A673 (cell line): Measurements from ENCODE around the gene SPRING1. TPM values are rescaled to one million over a fixed set of nuclear protein-coding genes. Genes with fewer than 3 reads are reported as not detected.
A peak's percentile ranks its signal among the peaks of the same experiment; 100 is the strongest.

ENCODE experiments used
- BruUV-seq: library from RNA; stranded (reverse); fragments of 400-500 nt; replicated peaks from 2 replicates; lab custom pipeline; 2021; lab: Mats Ljungman, UMichigan
- CTCF ChIA-PET: fragments of 300-600 bp; sonication (Branson Sonifier 250); formaldehyde crosslinking; loops from one replicate; lab custom pipeline; 2022; ENCODE audit warnings: antibody characterized with exemption; lab: Charles Lee
- POLR2A ChIA-PET: fragments of 300-600 bp; sonication (Branson Sonifier 250); formaldehyde crosslinking; loops from one replicate; lab custom pipeline; 2022; ENCODE audit warnings: antibody characterized with exemption; ENCODE audit not compliant: low non-redundant PET; lab: Charles Lee
- DNase-seq: peaks from one replicate; pipeline ENCODE4 v3.0.0-alpha.2; 2015; ENCODE audit warnings: low spot score
- H3K27ac ChIP-seq: fragments of 200-600 bp; sonication (generic); 2 replicates; pipeline ENCODE4 v1.5.1; 2016; ENCODE audit warnings: mixed run types, low read depth, mild to moderate bottlenecking, mixed read lengths, antibody characterized with exemption, low read length; ENCODE audit not compliant: poor library complexity, severe bottlenecking
- H3K27me3 ChIP-seq: fragments of 200-600 bp; sonication (generic); replicated peaks from 2 replicates; pipeline ENCODE4 v1.6.1; 2017; ENCODE audit warnings: mixed run types, low read depth, mild to moderate bottlenecking, mixed read lengths, antibody characterized with exemption, low read length; ENCODE audit not compliant: insufficient read depth, poor library complexity
- H3K36me3 ChIP-seq: fragments of 200-600 bp; sonication (generic); 2 replicates; pipeline ENCODE4 v1.6.1; 2016; ENCODE audit warnings: mixed run types, mild to moderate bottlenecking, mixed read lengths, antibody characterized with exemption, low read length; ENCODE audit not compliant: insufficient read depth, poor library complexity, severe bottlenecking
- H3K4me1 ChIP-seq: fragments of 200-600 bp; sonication (generic); 2 replicates; pipeline ENCODE4 v1.6.1; 2017; ENCODE audit warnings: mixed run types, mild to moderate bottlenecking, mixed read lengths, antibody characterized with exemption, low read length; ENCODE audit not compliant: insufficient read depth, poor library complexity, severe bottlenecking
- H3K4me3 ChIP-seq: fragments of 200-600 bp; sonication (generic); 2 replicates; pipeline ENCODE4 v1.5.1; 2016; ENCODE audit warnings: low read depth, mixed run types, mild to moderate bottlenecking, mixed read lengths, low read length; ENCODE audit not compliant: poor library complexity, severe bottlenecking
- H3K9me3 ChIP-seq: fragments of 200-600 bp; sonication (generic); 2 replicates; pipeline ENCODE4 v1.6.1; 2016; ENCODE audit warnings: mixed run types, low read depth, mild to moderate bottlenecking, mixed read lengths, antibody characterized with exemption, low read length; ENCODE audit not compliant: poor library complexity, severe bottlenecking
- CTCF ChIP-seq: fragments of 300-800, 200-600 bp; sonication (generic); conservative IDR thresholded peaks from 2 replicates; pipeline ENCODE4 v1.5.1; 2017; ENCODE audit warnings: low read depth, mild to moderate bottlenecking, antibody characterized with exemption, low read length, moderate library complexity, mixed read lengths
- EZH2 ChIP-seq: fragments of 200-600 bp; sonication (generic); IDR thresholded peaks from 2 replicates; pipeline ENCODE4 v1.6.1; 2017; ENCODE audit warnings: borderline replicate concordance, low read depth, mild to moderate bottlenecking, mixed read lengths, antibody characterized with exemption, low read length; ENCODE audit not compliant: poor library complexity, severe bottlenecking
- intact Hi-C: fragments of 100-400 bp; cut with micrococcal nuclease; formaldehyde crosslinking; loops from one replicate; pipeline ENCODE4 v1.10.0; 2022; ENCODE audit not compliant: unreplicated experiment
- total RNA-seq: library from RNA; stranded (reverse); gene quantifications from 2 replicates; pipeline ENCODE4 v1.2.3, GENCODE V29; 2021

The SPRING1 gene
- total RNA-seq, 1 experiment from 2014 or later = 23.0 TPM

- H3K9me3 ChIP-seq = no peaks in the 10 kb centered on the region
- H3K27ac ChIP-seq = no peak overlapping the region
- peaks cover 10% of the 10 kb centered on the region for H3K4me1 ChIP-seq
- TF ChIP-seq CTCF (no peak), EZH2 (no peak)
- POLR2A ChIA-PET = no interaction called here
- no peak overlapping the region for H3K4me3 ChIP-seq
- no peaks in the 10 kb centered on the region for H3K36me3 ChIP-seq
- intact Hi-C loops = loop anchor here (5.0 to 10.0 kb wide), 6 partner anchors 317 to 783 kb away; no protein-coding TSS in a partner anchor
- no peak for DNase-seq
- CTCF ChIA-PET = no interaction called here
- no TSS peak for BruUV-seq
- no peaks in the 10 kb centered on the region for H3K27me3 ChIP-seq
These were observed 30.1 kb downstream of the SPRING1 start for GRCh38 chr12:116707751-116708150.

- Histone ChIP-seq H3K4me3 (no peak overlapping the region), H3K27me3 (no peaks in the 10 kb centered on the region), H3K27ac (no peak overlapping the region), H3K9me3 (no peaks in the 10 kb centered on the region), H3K36me3 (no peaks in the 10 kb centered on the region), H3K4me1 (peaks cover under 1% of the 10 kb centered on the region)
- intact Hi-C loops = loop anchor here (2.0 to 10.0 kb wide), 5 partner anchors 179 to 779 kb away; no protein-coding TSS in a partner anchor
- ChIA-PET POLR2A (no interaction called here), CTCF (interaction anchor here (0.5 to 1.5 kb wide), 6 partner anchors 112 to 433 kb away, joined by 3 to 13 read pairs (median 5); partner anchors contain the start of gene HRK)
- peak; percentile 63 for DNase-seq
- no peak for TF ChIP-seq EZH2
- peak; percentile 92 for TF ChIP-seq CTCF
- no TSS peak for BruUV-seq
These were observed 34.6 kb downstream of the SPRING1 start for GRCh38 chr12:116703214-116703795.

- Histone ChIP-seq H3K9me3 (no peaks in the 10 kb centered on the region), H3K4me1 (no peaks in the 10 kb centered on the region), H3K27me3 (no peaks in the 10 kb centered on the region), H3K4me3 (no peak overlapping the region), H3K27ac (no peak overlapping the region), H3K36me3 (no peaks in the 10 kb centered on the region)
- intact Hi-C loops = loop anchor here (10.0 kb wide), 4 partner anchors 323 to 777 kb away; no protein-coding TSS in a partner anchor
- ChIA-PET CTCF (no interaction called here), POLR2A (no interaction called here)
- no peak for TF ChIP-seq CTCF
- TF ChIP-seq EZH2 = no peak
- no peak for DNase-seq
- BruUV-seq = no TSS peak
These were observed 36.4 kb downstream of the SPRING1 start for GRCh38 chr12:116701432-116701831.
